HepG2 (cell line): Measurements from ENCODE around the gene ALKBH5. TPM values are rescaled to one million over a fixed set of nuclear protein-coding genes. Genes with fewer than 3 reads are reported as not detected.

Source experiments
- ATF3 ChIP-seq: sonication (generic); formaldehyde crosslinking; IDR thresholded peaks from 2 replicates; pipeline ENCODE4 v1.4.0; 2020; ENCODE audit warnings: missing genetic modification reagents
- CSRNP1 ChIP-seq: sonication (generic); formaldehyde crosslinking; IDR thresholded peaks from 2 replicates; pipeline ENCODE4 v1.8.1; 2023; ENCODE audit warnings: mild to moderate bottlenecking, missing genetic modification reagents
- DMAP1 ChIP-seq: IDR thresholded peaks from 2 replicates; pipeline ENCODE4 v1.6.1; 2016
- HES4 ChIP-seq: sonication (generic); formaldehyde crosslinking; IDR thresholded peaks from 2 replicates; pipeline ENCODE4 v1.9.0; 2021; ENCODE audit warnings: mild to moderate bottlenecking, missing genetic modification reagents, borderline replicate concordance
- HNF1B ChIP-seq: sonication (generic); formaldehyde crosslinking; IDR thresholded peaks from 2 replicates; pipeline ENCODE4 v1.5.1; 2020; ENCODE audit warnings: mild to moderate bottlenecking, moderate library complexity, missing genetic modification reagents
- HNF4G ChIP-seq, 2 experiments: sonication (generic) in 1 of 2; formaldehyde crosslinking in 1 of 2; IDR thresholded peaks; 2 replicates each; pipeline versions ENCODE4 v1.4.0 to v1.6.1; 2011 to 2020; ENCODE audit warnings: borderline replicate concordance in 2 of 2, low read depth in 2 of 2, mild to moderate bottlenecking in 2 of 2, low read length in 1 of 2, missing genetic modification reagents in 1 of 2, moderate library complexity in 1 of 2
- HOXA3 ChIP-seq: sonication (generic); formaldehyde crosslinking; IDR thresholded peaks from 2 replicates; pipeline ENCODE4 v1.5.0; 2020; ENCODE audit warnings: missing genetic modification reagents
- JDP2 ChIP-seq: sonication (generic); formaldehyde crosslinking; IDR thresholded peaks from 2 replicates; pipeline ENCODE4 v1.8.1; 2022; ENCODE audit warnings: missing genetic modification reagents, borderline replicate concordance
- KLF16 ChIP-seq, 2 experiments: sonication (generic) in 1 of 2; formaldehyde crosslinking in 1 of 2; IDR thresholded peaks; 2 replicates each; pipeline versions ENCODE4 v1.6.1 to v1.8.0; 2016 to 2023; ENCODE audit warnings: missing genetic modification reagents in 2 of 2, missing compliant biosample characterization in 1 of 2
- KLF6 ChIP-seq: IDR thresholded peaks from 2 replicates; pipeline ENCODE4 v1.8.0; 2016; ENCODE audit warnings: missing biosample characterization, missing genetic modification reagents
- NRL ChIP-seq: sonication (generic); formaldehyde crosslinking; IDR thresholded peaks from 2 replicates; pipeline ENCODE4 v1.5.0; 2020; ENCODE audit warnings: missing genetic modification reagents, mild to moderate bottlenecking, moderate library complexity, borderline replicate concordance
- SOX13 ChIP-seq, 3 experiments: fragments of 450-650 bp in 1 of 3; sonication (generic) in 1 of 3; formaldehyde crosslinking in 1 of 3; IDR thresholded peaks in 2 of 3; conservative IDR thresholded peaks in 1 of 3; 2 replicates each; pipeline versions ENCODE4 v1.5.0 to v1.6.1; 2016 to 2020; ENCODE audit warnings: antibody characterized with exemption in 1 of 3, mild to moderate bottlenecking in 1 of 3, missing compliant biosample characterization in 1 of 3, missing genetic modification reagents in 1 of 3, moderate library complexity in 1 of 3
- ZKSCAN5 ChIP-seq: sonication (generic); formaldehyde crosslinking; IDR thresholded peaks from 2 replicates; pipeline ENCODE4 v1.5.1; 2020; ENCODE audit warnings: mild to moderate bottlenecking, missing genetic modification reagents
- ZNF350 ChIP-seq: sonication (generic); formaldehyde crosslinking; IDR thresholded peaks from 2 replicates; pipeline ENCODE4 v1.4.0; 2020; ENCODE audit warnings: mild to moderate bottlenecking, low read depth, missing genetic modification reagents, borderline replicate concordance
- ZNF44 ChIP-seq: sonication (generic); formaldehyde crosslinking; IDR thresholded peaks from 2 replicates; pipeline ENCODE4 v1.5.1; 2020; ENCODE audit warnings: mild to moderate bottlenecking, missing genetic modification reagents
- ZNF558 ChIP-seq: sonication (generic); formaldehyde crosslinking; IDR thresholded peaks from 2 replicates; pipeline ENCODE4 v1.9.0; 2022; ENCODE audit warnings: mild to moderate bottlenecking, missing genetic modification reagents, borderline replicate concordance
- ZNF737 ChIP-seq: sonication (generic); formaldehyde crosslinking; IDR thresholded peaks from 2 replicates; pipeline ENCODE4 v1.5.0; 2020; ENCODE audit warnings: missing genetic modification reagents, mild to moderate bottlenecking, borderline replicate concordance
- ZNF777 ChIP-seq: sonication (generic); formaldehyde crosslinking; IDR thresholded peaks from 2 replicates; pipeline ENCODE4 v1.4.0; 2020; ENCODE audit warnings: missing genetic modification reagents
- ZNF800 ChIP-seq: sonication (generic); formaldehyde crosslinking; IDR thresholded peaks from 2 replicates; pipeline ENCODE4 v1.4.0; 2020; ENCODE audit warnings: missing genetic modification reagents
- polyA plus RNA-seq, 8 experiments: library from polyadenylated mRNA; depleted of rRNA in 3 of 8; stranded (reverse) in 7 of 8; unstranded in 1 of 8; fragments of >200 nt; fragmentation: Illumina TruSeq in 4 of 8; extraction: Trizol in 4 of 8; gene quantifications; 2 replicates each; pipeline versions ENCODE4 v1.2.1 to v1.2.3, GENCODE V29; 2011 to 2016; ENCODE audit warnings: low read depth in 4 of 8, missing spikeins in 1 of 8, mixed read lengths in 1 of 8; ENCODE audit not compliant: insufficient read depth in 1 of 8
- total RNA-seq, 5 experiments: library from RNA; depleted of rRNA; stranded (reverse); fragments of >200 nt; fragmentation: Illumina TruSeq; extraction: Trizol; gene quantifications; 2 replicates each; pipeline ENCODE4 v1.2.3, GENCODE V29; 2016; ENCODE audit warnings: low read depth in 1 of 5

ALKBH5 gene
- total and polyA plus RNA-seq, 2 of the 13 experiments (the other 11 are each of a cell fraction or from before 2014, with no cell fraction given) = 68.9 to 76.9 TPM

- TF ChIP-seq HNF4G (IDR thresholded peaks at IDR 0.05; ENCODE audit: borderline replicate concordance, low read depth, low read length) (peak; percentile 49; the same call in 1 of the 2 replicates), HNF4G (CRISPR knock-in tag; IDR thresholded peaks at IDR 0.05; ENCODE audit: borderline replicate concordance, low read depth) (no peak; the same call in 1 of the 2 replicates), SOX13 (IDR thresholded peaks at IDR 0.05) (no peak), SOX13 (CRISPR knock-in tag; conservative IDR thresholded peaks at IDR 0.05 in 1 of 2, IDR thresholded peaks at IDR 0.05 in 1 of 2) (peak in 1 of 2 experiments; percentile 34; a peak in 1 of 4 replicates), HES4 (no peak), CSRNP1 (CRISPR knock-in tag) (peak; percentile 28; the same call in 1 of the 2 replicates), ZNF800 (CRISPR knock-in tag) (0 out of 2 replicates have a peak, but pooled peaks have one; percentile 66), KLF16 (CRISPR knock-in tag; IDR thresholded peaks at IDR 0.05) (peak in 1 of 2 experiments; percentile 37; a peak in 1 of 4 replicates), ZNF558 (CRISPR knock-in tag) (peak; percentile 79), HNF1B (peak; percentile 58), NRL (CRISPR knock-in tag) (peak; percentile 87), ATF3 (CRISPR knock-in tag) (0 out of 2 replicates have a peak, but pooled peaks have one; percentile 17), ZNF777 (CRISPR knock-in tag) (peak; percentile 37), ZNF737 (CRISPR knock-in tag) (no peak), JDP2 (no peak), DMAP1 (CRISPR knock-in tag) (peak; percentile 42; the same call in 1 of the 2 replicates), HOXA3 (CRISPR knock-in tag) (no peak), ZNF350 (CRISPR knock-in tag) (peak; percentile 62; the same call in 1 of the 2 replicates), ZNF44 (CRISPR knock-in tag) (peak; percentile 70; the same call in 1 of the 2 replicates), ZKSCAN5 (CRISPR knock-in tag) (peak; percentile 63; the same call in 1 of the 2 replicates), KLF6 (CRISPR knock-in tag) (peak; percentile 55; the same call in 1 of the 2 replicates)
These were observed 40.9 kb downstream of the ALKBH5 start (continued) for GRCh38 chr17:18224387-18225120.
